HepG2 (cell line): ENCODE results near the gene NOBOX. TPM values are rescaled to one million over a fixed set of nuclear protein-coding genes. Genes with fewer than 3 reads are reported as not detected.

Experiments used
- ATAC-seq: fragments of 200-7000 bp; cut with Tn5 transposase; 3 replicates; pipeline ENCODE4 v1.9.1; 2020; ENCODE audit warnings: mild to moderate bottlenecking, moderate library complexity
- BruUV-seq: library from RNA; stranded (reverse); fragments of 400-500 nt; replicated peaks from 2 replicates; lab custom pipeline; 2021; lab: Mats Ljungman, UMichigan
- CTCF ChIA-PET: fragments of 300-600 bp; formaldehyde crosslinking; extraction: SDS; loops from one replicate; lab custom pipeline; 2021; ENCODE audit warnings: low total read pairs, inconsistent platforms, low intra/inter-chr PET ratio; lab: Yijun Ruan, JAX
- POLR2A ChIA-PET: fragments of 350-600 bp; sonication (Branson Sonifier 250); formaldehyde crosslinking; loops from one replicate; lab custom pipeline; 2020; ENCODE audit warnings: antibody characterized with exemption, inconsistent platforms; lab: Yijun Ruan, JAX
- DNase-seq: peaks from one replicate; pipeline ENCODE4 v3.0.0-alpha.2; 2015; ENCODE audit warnings: low spot score
- FAIRE-seq: peaks from 3 replicates; lab custom pipeline; 2011; peaks lifted over from hg19 to GRCh38; lab: Jason Lieb, UNC
- H2AFZ ChIP-seq: one replicate; pipeline ENCODE4 v1.6.1; 2011; ENCODE audit warnings: low read length, inconsistent platforms
- H3K27ac ChIP-seq: fragments of 300-600 bp; 3 replicates; pipeline ENCODE4 v1.8.0; 2011; ENCODE audit warnings: mixed run types, mild to moderate bottlenecking, mixed read lengths, low read length, inconsistent platforms; ENCODE audit not compliant: insufficient read depth; ENCODE audit errors: extremely low read length
- H3K27me3 ChIP-seq, 2 experiments: fragments of 200-600 bp in 1 of 2; 2 replicates in 1 of 2; 3 replicates in 1 of 2; pipeline versions ENCODE4 v1.6.0 to v1.8.0; 2011; ENCODE audit warnings: low read length in 2 of 2, mild to moderate bottlenecking in 2 of 2, moderate library complexity in 2 of 2, inconsistent platforms in 1 of 2; ENCODE audit not compliant: insufficient read depth in 2 of 2, control insufficient read depth in 1 of 2
- H3K36me3 ChIP-seq, 2 experiments: fragments of 200-600 bp in 1 of 2; replicated peaks in 1 of 2; 2 replicates in 1 of 2; 3 replicates in 1 of 2; pipeline versions ENCODE4 v1.5.1 to v1.8.0; 2011; ENCODE audit warnings: low read length in 2 of 2, inconsistent platforms in 1 of 2; ENCODE audit not compliant: insufficient read depth in 2 of 2, control insufficient read depth in 1 of 2
- H3K4me1 ChIP-seq: 2 replicates; pipeline ENCODE4 v1.5.1; 2012; ENCODE audit warnings: low read length, inconsistent platforms; ENCODE audit not compliant: insufficient read depth
- H3K4me2 ChIP-seq: 2 replicates; pipeline ENCODE4 v1.6.0; 2011; ENCODE audit warnings: low read depth, low read length, inconsistent platforms
- H3K4me3 ChIP-seq, 3 experiments: fragments of 200-600 bp in 1 of 3; sonication (generic), shearing (Covaris generic) in 1 of 3; replicated peaks in 1 of 3; 2 replicates each; pipeline ENCODE4 v1.5.1; 2011 to 2016; ENCODE audit warnings: low read length in 3 of 3, inconsistent platforms in 2 of 3, low read depth in 2 of 3, mild to moderate bottlenecking in 2 of 3, control low read depth in 1 of 3, mixed read lengths in 1 of 3; ENCODE audit not compliant: insufficient read depth in 1 of 3
- H3K79me2 ChIP-seq: one replicate; pipeline ENCODE4 v1.6.1; 2011; ENCODE audit warnings: low read length, inconsistent platforms; ENCODE audit not compliant: insufficient read depth
- H3K9ac ChIP-seq: 2 replicates; pipeline ENCODE4 v1.6.0; 2011; ENCODE audit warnings: mild to moderate bottlenecking, low read depth, low read length, inconsistent platforms; ENCODE audit not compliant: insufficient read depth
- H3K9me3 ChIP-seq: 2 replicates; pipeline ENCODE4 v1.5.1; 2012; ENCODE audit warnings: mild to moderate bottlenecking, low read length
- H4K20me1 ChIP-seq: 2 replicates; pipeline ENCODE4 v1.6.0; 2011; ENCODE audit warnings: inconsistent platforms, mild to moderate bottlenecking, low read length, moderate library complexity; ENCODE audit not compliant: insufficient read depth
- CAMTA2 ChIP-seq: sonication (generic); formaldehyde crosslinking; IDR thresholded peaks from 2 replicates; pipeline ENCODE4 v1.4.0; 2020; ENCODE audit warnings: mild to moderate bottlenecking, missing genetic modification reagents, borderline replicate concordance
- FOXJ3 ChIP-seq: sonication (generic); formaldehyde crosslinking; IDR thresholded peaks from 2 replicates; pipeline ENCODE4 v1.4.0; 2020; ENCODE audit warnings: missing genetic modification reagents, mild to moderate bottlenecking, borderline replicate concordance
- HOXA7 ChIP-seq: sonication (generic); formaldehyde crosslinking; IDR thresholded peaks from 2 replicates; pipeline ENCODE4 v1.8.1; 2022; ENCODE audit warnings: mild to moderate bottlenecking, missing genetic modification reagents, moderate library complexity
- HOXA9 ChIP-seq: sonication (generic); formaldehyde crosslinking; IDR thresholded peaks from 2 replicates; pipeline ENCODE4 v1.8.1; 2022; ENCODE audit warnings: missing genetic modification reagents, mild to moderate bottlenecking, moderate library complexity, borderline replicate concordance
- JUND ChIP-seq: sonication (generic); formaldehyde crosslinking; IDR thresholded peaks from 2 replicates; pipeline ENCODE4 v1.8.0; 2022; ENCODE audit warnings: mild to moderate bottlenecking, missing genetic modification reagents
- MED8 ChIP-seq: sonication (generic); formaldehyde crosslinking; IDR thresholded peaks from 2 replicates; pipeline ENCODE4 v1.8.1; 2023; ENCODE audit warnings: mild to moderate bottlenecking, missing genetic modification reagents; ENCODE audit not compliant: insufficient replicate concordance
- NR2C2 ChIP-seq: sonication (generic); formaldehyde crosslinking; IDR thresholded peaks from 2 replicates; pipeline ENCODE4 v1.4.0; 2020; ENCODE audit warnings: missing genetic modification reagents, mild to moderate bottlenecking, moderate library complexity, borderline replicate concordance
- SIN3B ChIP-seq: fragments of 150-350 bp; IDR thresholded peaks from 2 replicates; pipeline ENCODE4 v1.6.1; 2014; ENCODE audit warnings: low read length
- ZNF207 ChIP-seq: fragments of 450-650 bp; IDR thresholded peaks from 2 replicates; pipeline ENCODE4 v1.6.1; 2016; ENCODE audit warnings: antibody characterized with exemption, borderline replicate concordance
- ZNF24 ChIP-seq: fragments of 450-650 bp; IDR thresholded peaks from 2 replicates; pipeline ENCODE4 v1.6.1; 2017; ENCODE audit warnings: antibody characterized with exemption, mild to moderate bottlenecking
- ZNF264 ChIP-seq: sonication (generic); formaldehyde crosslinking; IDR thresholded peaks from 2 replicates; pipeline ENCODE4 v1.4.0; 2020; ENCODE audit warnings: missing genetic modification reagents
- ZNF331 ChIP-seq: sonication (generic); formaldehyde crosslinking; IDR thresholded peaks from 2 replicates; pipeline ENCODE4 v1.4.0; 2020; ENCODE audit warnings: missing genetic modification reagents
- ZNF333 ChIP-seq: sonication (generic); formaldehyde crosslinking; IDR thresholded peaks from 2 replicates; pipeline ENCODE4 v1.4.0; 2020; ENCODE audit warnings: mild to moderate bottlenecking, missing genetic modification reagents, borderline replicate concordance
- ZNF343 ChIP-seq: sonication (generic); formaldehyde crosslinking; IDR thresholded peaks from 2 replicates; pipeline ENCODE4 v1.4.0; 2020; ENCODE audit warnings: mild to moderate bottlenecking, missing genetic modification reagents
- ZNF530 ChIP-seq: sonication (generic); formaldehyde crosslinking; IDR thresholded peaks from 2 replicates; pipeline ENCODE4 v1.5.0; 2020; ENCODE audit warnings: low read depth, mild to moderate bottlenecking, missing genetic modification reagents
- ZNF816 ChIP-seq: sonication (generic); formaldehyde crosslinking; IDR thresholded peaks from 2 replicates; pipeline ENCODE4 v1.8.0; 2022; ENCODE audit warnings: missing genetic modification reagents, mild to moderate bottlenecking, borderline replicate concordance
- WGBS: methylation state at CpG from one replicate; pipeline ENCODE4 v1.1.6; 2017; ENCODE audit warnings: low lambda C conversion rate; 5-methylcytosine and 5-hydroxymethylcytosine counted together
- in situ Hi-C: cut with HindIII; loops from 2 replicates; pipeline ENCODE4 v1.10.0; 2017; ENCODE audit warnings: low pct_unique_long_range_greater_than_20kb; ENCODE audit not compliant: extremely low pct_ligation_motif_present
- intact Hi-C: fragments of 100-400 bp; cut with micrococcal nuclease; formaldehyde crosslinking; loops from one replicate; pipeline ENCODE4 v1.10.0; 2022; ENCODE audit not compliant: unreplicated experiment
- polyA plus RNA-seq, 8 experiments: library from polyadenylated mRNA; depleted of rRNA in 3 of 8; stranded (reverse) in 7 of 8; unstranded in 1 of 8; fragments of >200 nt; fragmentation: Illumina TruSeq in 4 of 8; extraction: Trizol in 4 of 8; gene quantifications; 2 replicates each; pipeline versions ENCODE4 v1.2.1 to v1.2.3, GENCODE V29; 2011 to 2016; ENCODE audit warnings: low read depth in 4 of 8, missing spikeins in 1 of 8, mixed read lengths in 1 of 8; ENCODE audit not compliant: insufficient read depth in 1 of 8
- total RNA-seq, 5 experiments: library from RNA; depleted of rRNA; stranded (reverse); fragments of >200 nt; fragmentation: Illumina TruSeq; extraction: Trizol; gene quantifications; 2 replicates each; pipeline ENCODE4 v1.2.3, GENCODE V29; 2016; ENCODE audit warnings: low read depth in 1 of 5
- TF ChIP-seq, protein P1 (sequence below): sonication (generic); formaldehyde crosslinking; IDR thresholded peaks from 2 replicates; pipeline ENCODE4 v1.8.1; 2023; ENCODE audit warnings: mild to moderate bottlenecking, missing genetic modification reagents
- TF ChIP-seq, protein P2 (sequence below): sonication (generic); formaldehyde crosslinking; IDR thresholded peaks from 2 replicates; pipeline ENCODE4 v1.4.0; 2020; ENCODE audit warnings: missing genetic modification reagents, low read depth, mild to moderate bottlenecking, borderline replicate concordance
- TF ChIP-seq, protein P3 (sequence below): sonication (generic); formaldehyde crosslinking; IDR thresholded peaks from 2 replicates; pipeline ENCODE4 v1.4.0; 2020; ENCODE audit warnings: mild to moderate bottlenecking, missing genetic modification reagents

The NOBOX gene
- total and polyA plus RNA-seq, 2 of the 13 experiments (the other 11 are each of a cell fraction or from before 2014, with no cell fraction given) = not detected

DNA sequence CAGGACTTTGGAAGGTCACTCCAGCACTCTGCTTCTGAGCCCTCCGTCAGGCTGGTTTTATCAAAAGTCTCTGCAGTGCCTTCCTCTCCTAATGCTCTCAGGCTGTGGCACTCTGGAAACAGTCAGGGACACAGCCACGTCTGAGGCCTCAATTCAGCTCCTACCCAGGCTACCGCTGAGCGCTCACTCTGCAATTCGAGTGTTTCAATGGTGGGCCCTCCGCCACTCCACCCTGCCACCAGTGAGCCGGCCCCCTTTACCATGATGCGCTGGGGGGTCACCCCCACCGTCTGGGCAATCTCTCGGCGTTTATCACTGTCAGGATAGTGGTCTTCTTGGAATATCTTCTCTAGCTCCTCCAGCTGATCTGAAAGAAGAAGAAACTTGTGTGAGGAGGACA lies 3.5 kb downstream of the NOBOX start:
- WGBS = 42% methylated on average over 8 of the region's 11 CpGs
- Histone ChIP-seq H3K4me2 (no peak overlapping the region), H3K27ac (no peak overlapping the region), H3K9ac (no peak overlapping the region), H3K79me2 (no peaks in the 10 kb centered on the region), H3K4me3 (no peak overlapping the region), H3K4me1 (no peaks in the 10 kb centered on the region), H3K27me3 (peaks cover 0 to 16% of the 10 kb centered on the region in 2 experiments; a peak in 2 of 5 replicates), H3K36me3 (no peaks in the 10 kb centered on the region), H4K20me1 (no peaks in the 10 kb centered on the region), H3K9me3 (no peaks in the 10 kb centered on the region), H2AFZ (no peak overlapping the region)
- in situ Hi-C loops (loop anchor here (10.0 to 25.0 kb wide), 2 partner anchors 225 to 513 kb away; no protein-coding TSS in a partner anchor), intact Hi-C loops (no loop called here)
- no peak for ATAC-seq
- CTCF ChIA-PET = no interaction called here
- no peak for DNase-seq
- BruUV-seq = no TSS peak
- POLR2A ChIA-PET = no interaction called here
- TF ChIP-seq ZNF264 (CRISPR knock-in tag) = no peak
- no peak for TF ChIP-seq JUND
- no peak for TF ChIP-seq SIN3B
- TF ChIP-seq, protein P1, sequence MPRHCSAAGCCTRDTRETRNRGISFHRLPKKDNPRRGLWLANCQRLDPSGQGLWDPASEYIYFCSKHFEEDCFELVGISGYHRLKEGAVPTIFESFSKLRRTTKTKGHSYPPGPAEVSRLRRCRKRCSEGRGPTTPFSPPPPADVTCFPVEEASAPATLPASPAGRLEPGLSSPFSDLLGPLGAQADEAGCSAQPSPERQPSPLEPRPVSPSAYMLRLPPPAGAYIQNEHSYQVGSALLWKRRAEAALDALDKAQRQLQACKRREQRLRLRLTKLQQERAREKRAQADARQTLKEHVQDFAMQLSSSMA = no peak
- TF ChIP-seq ZNF530 (CRISPR knock-in tag) = no peak
- TF ChIP-seq HOXA9 (CRISPR knock-in tag) = no peak
- FAIRE-seq = no peak

DNA sequence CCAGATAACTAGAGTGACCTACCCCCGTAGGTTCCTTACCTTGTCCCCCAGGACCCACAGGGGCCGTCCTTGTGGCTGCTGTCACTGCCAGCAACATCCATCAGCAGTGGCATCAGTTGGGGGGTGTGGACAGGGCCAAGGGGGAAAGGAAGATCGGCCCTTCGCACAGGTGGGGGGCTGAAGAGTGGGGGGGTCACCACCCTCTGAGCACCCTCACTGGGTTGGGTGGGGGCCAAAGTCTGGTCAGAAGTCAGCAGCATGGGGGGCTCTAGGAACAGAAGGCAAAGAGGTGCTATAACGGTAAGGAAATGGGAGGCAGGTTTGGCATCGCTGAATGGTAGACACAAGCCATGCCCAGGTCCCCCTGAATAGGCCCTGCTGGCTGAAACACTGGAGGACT lies 4.6 kb downstream of the NOBOX start:
- Histone ChIP-seq H3K4me3 (no peak overlapping the region), H3K9ac (no peak overlapping the region), H3K4me2 (no peak overlapping the region), H2AFZ (no peak overlapping the region), H3K9me3 (no peaks in the 10 kb centered on the region), H3K27me3 (peaks cover 0 to 16% of the 10 kb centered on the region in 2 experiments; a peak in 3 of 5 replicates), H3K79me2 (no peaks in the 10 kb centered on the region), H3K27ac (no peak overlapping the region), H3K4me1 (no peaks in the 10 kb centered on the region), H4K20me1 (no peaks in the 10 kb centered on the region), H3K36me3 (no peaks in the 10 kb centered on the region)
- in situ Hi-C loops (loop anchor here (10.0 to 25.0 kb wide), 2 partner anchors 224 to 512 kb away; no protein-coding TSS in a partner anchor), intact Hi-C loops (no loop called here)
- no peak for DNase-seq
- POLR2A ChIA-PET = no interaction called here
- CTCF ChIA-PET = no interaction called here
- FAIRE-seq = no peak
- BruUV-seq = no TSS peak
- 1% methylated on average over 6 of the region's 6 CpGs for WGBS
- ATAC-seq = no peak
- TF ChIP-seq CAMTA2 (CRISPR knock-in tag) = no peak
- no peak for TF ChIP-seq MED8
- no peak for TF ChIP-seq ZNF331 (CRISPR knock-in tag)
- no peak for TF ChIP-seq NR2C2 (CRISPR knock-in tag)
- TF ChIP-seq ZNF207 = no peak
- no peak for TF ChIP-seq FOXJ3 (CRISPR knock-in tag)
- TF ChIP-seq, protein P2, sequence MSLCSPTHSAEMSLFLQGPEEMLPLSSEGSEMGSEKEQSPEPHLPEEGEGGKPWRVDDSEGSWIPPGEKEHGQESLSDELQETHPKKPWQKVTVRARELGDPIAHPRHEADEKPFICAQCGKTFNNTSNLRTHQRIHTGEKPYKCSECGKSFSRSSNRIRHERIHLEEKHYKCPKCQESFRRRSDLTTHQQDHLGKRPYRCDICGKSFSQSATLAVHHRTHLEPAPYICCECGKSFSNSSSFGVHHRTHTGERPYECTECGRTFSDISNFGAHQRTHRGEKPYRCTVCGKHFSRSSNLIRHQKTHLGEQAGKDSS (CRISPR knock-in tag) = no peak
- TF ChIP-seq ZNF333 (CRISPR knock-in tag) = no peak
- TF ChIP-seq HOXA7 (CRISPR knock-in tag) = no peak
- no peak for TF ChIP-seq ZNF24
- TF ChIP-seq, protein P3, sequence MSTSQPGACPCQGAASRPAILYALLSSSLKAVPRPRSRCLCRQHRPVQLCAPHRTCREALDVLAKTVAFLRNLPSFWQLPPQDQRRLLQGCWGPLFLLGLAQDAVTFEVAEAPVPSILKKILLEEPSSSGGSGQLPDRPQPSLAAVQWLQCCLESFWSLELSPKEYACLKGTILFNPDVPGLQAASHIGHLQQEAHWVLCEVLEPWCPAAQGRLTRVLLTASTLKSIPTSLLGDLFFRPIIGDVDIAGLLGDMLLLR = no peak
- no peak for TF ChIP-seq ZNF343 (CRISPR knock-in tag)
- no peak for TF ChIP-seq ZNF816
